Neural cell (in vitro differentiated cells): Measurements from ENCODE around the gene SMAGP. TPM values are rescaled to one million over a fixed set of nuclear protein-coding genes. Genes with fewer than 3 reads are reported as not detected.

Source experiments
- H2AFZ ChIP-seq: fragments of 200-600, 300-800 bp; sonication (generic), shearing (Covaris generic); 2 replicates; pipeline ENCODE4 v1.6.0; 2014; ENCODE audit warnings: low read depth, mild to moderate bottlenecking, antibody characterized with exemption, low read length, moderate library complexity
- H3F3A ChIP-seq: fragments of 200-600 bp; shearing (Covaris generic); 2 replicates; pipeline ENCODE4 v1.6.1; 2016; ENCODE audit warnings: mild to moderate bottlenecking, moderate library complexity, mixed read lengths, antibody characterized with exemption, low read length; ENCODE audit not compliant: insufficient read depth, poor library complexity, severe bottlenecking
- H3K27ac ChIP-seq: fragments of 200-600, 300-800 bp; sonication (generic), shearing (Covaris generic); 2 replicates; pipeline ENCODE4 v1.5.1; 2014; ENCODE audit warnings: mild to moderate bottlenecking, low read length, moderate library complexity
- H3K27me3 ChIP-seq: fragments of 300-800, 200-600 bp; sonication (generic), shearing (Covaris generic); 2 replicates; pipeline ENCODE4 v1.6.0; 2014; ENCODE audit warnings: mild to moderate bottlenecking, low read depth, low read length, moderate library complexity; ENCODE audit not compliant: insufficient read depth
- H3K36me3 ChIP-seq: fragments of 300-800, 200-600 bp; sonication (generic), shearing (Covaris generic); 2 replicates; pipeline ENCODE4 v1.5.1; 2014; ENCODE audit warnings: mild to moderate bottlenecking, antibody characterized with exemption, low read length, moderate library complexity; ENCODE audit not compliant: insufficient read depth
- H3K4me2 ChIP-seq: fragments of 300-800, 200-600 bp; sonication (generic), shearing (Covaris generic); 2 replicates; pipeline ENCODE4 v1.6.0; 2014; ENCODE audit warnings: mild to moderate bottlenecking, low read length
- H3K4me3 ChIP-seq: fragments of 300-800, 200-600 bp; sonication (generic), shearing (Covaris generic); 2 replicates; pipeline ENCODE4 v1.5.1; 2014; ENCODE audit warnings: mild to moderate bottlenecking, low read length, moderate library complexity
- H3K79me2 ChIP-seq: fragments of 200-600 bp; shearing (Covaris generic); replicated peaks from 2 replicates; pipeline ENCODE4 v1.6.0; 2014; ENCODE audit warnings: mild to moderate bottlenecking, low read length, moderate library complexity; ENCODE audit not compliant: insufficient read depth
- H3K9ac ChIP-seq: fragments of 300-800, 200-600 bp; sonication (generic), shearing (Covaris generic); 2 replicates; pipeline ENCODE4 v1.6.1; 2016; ENCODE audit warnings: mild to moderate bottlenecking, low read length, mixed read lengths
- H3K9me2 ChIP-seq: fragments of 200-600 bp; shearing (Covaris generic); 2 replicates; pipeline ENCODE4 v1.6.1; 2016; ENCODE audit warnings: mild to moderate bottlenecking, low read length, mixed read lengths; ENCODE audit not compliant: insufficient read depth
- H3K9me3 ChIP-seq: fragments of 200-600, 300-800 bp; sonication (generic), shearing (Covaris generic); 2 replicates; pipeline ENCODE4 v1.6.1; 2016; ENCODE audit warnings: mild to moderate bottlenecking, mixed run types, low read length, moderate library complexity, mixed read lengths
- H4K20me1 ChIP-seq: fragments of 200-600 bp; shearing (Covaris generic); 2 replicates; pipeline ENCODE4 v1.6.1; 2016; ENCODE audit warnings: mild to moderate bottlenecking, mixed run types; ENCODE audit not compliant: insufficient read depth
- CTCF ChIP-seq: fragments of 450-650 bp; IDR thresholded peaks from 2 replicates; pipeline ENCODE4 v1.5.1; 2014; ENCODE audit warnings: antibody characterized with exemption, mild to moderate bottlenecking, moderate library complexity; ENCODE audit not compliant: poor library complexity, severe bottlenecking
- EP300 ChIP-seq: fragments of 450-650 bp; conservative IDR thresholded peaks from 2 replicates; pipeline ENCODE4 v1.6.1; 2014; ENCODE audit warnings: antibody characterized with exemption, mild to moderate bottlenecking, moderate library complexity; ENCODE audit not compliant: poor library complexity, severe bottlenecking
- EZH2 ChIP-seq: fragments of 200-600, 300-800 bp; shearing (Covaris generic), sonication (generic); IDR thresholded peaks from 2 replicates; pipeline ENCODE4 v1.6.1; 2014; ENCODE audit warnings: antibody characterized with exemption, low read length, borderline replicate concordance, mild to moderate bottlenecking; ENCODE audit not compliant: insufficient read depth, poor library complexity, severe bottlenecking
- MXI1 ChIP-seq: fragments of 450-650 bp; conservative IDR thresholded peaks from 2 replicates; pipeline ENCODE4 v1.6.1; 2014; ENCODE audit warnings: antibody characterized with exemption, mild to moderate bottlenecking; ENCODE audit not compliant: poor library complexity, severe bottlenecking
- POLR2AphosphoS5 ChIP-seq: IDR thresholded peaks from 2 replicates; pipeline ENCODE4 v1.6.1; 2012
- RAD21 ChIP-seq: fragments of 450-650 bp; conservative IDR thresholded peaks from 2 replicates; pipeline ENCODE4 v1.6.1; 2014; ENCODE audit warnings: antibody characterized with exemption, mild to moderate bottlenecking, moderate library complexity
- REST ChIP-seq: IDR thresholded peaks from 2 replicates; pipeline ENCODE4 v1.6.1; 2012; ENCODE audit warnings: borderline replicate concordance
- SMC3 ChIP-seq: fragments of 450-650 bp; conservative IDR thresholded peaks from 2 replicates; pipeline ENCODE4 v1.6.1; 2014; ENCODE audit warnings: antibody characterized with exemption, mild to moderate bottlenecking, moderate library complexity; ENCODE audit not compliant: poor library complexity
- TAF1 ChIP-seq: IDR thresholded peaks from 2 replicates; pipeline ENCODE4 v1.6.1; 2012; ENCODE audit warnings: low read depth
- polyA plus RNA-seq: library from polyadenylated mRNA; depleted of rRNA; stranded (reverse); fragments of >200 nt; gene quantifications from 2 replicates; pipeline ENCODE4 v1.2.3, GENCODE V29; 2014

The SMAGP gene
- polyA plus RNA-seq, 1 donor from 2014 or later, result not detected

GRCh38 chr12:51269174-51270066 is 795 bp downstream of the SMAGP start:
- Histone ChIP-seq H2AFZ (no peak overlapping the region), H3K4me3 (peak overlapping the region; percentile 79), H3F3A (no peaks in the 10 kb centered on the region), H3K9me3 (no peaks in the 10 kb centered on the region), H3K79me2 (no peaks in the 10 kb centered on the region), H3K27ac (no peak overlapping the region), H3K9ac (no peak overlapping the region), H3K36me3 (no peaks in the 10 kb centered on the region), H4K20me1 (no peaks in the 10 kb centered on the region), H3K9me2 (no peaks in the 10 kb centered on the region), H3K4me2 (no peak overlapping the region), H3K27me3 (peaks cover 29% of the 10 kb centered on the region)
- TF ChIP-seq RAD21 (peak; percentile 58), MXI1 (peak; percentile 6), EZH2 (no peak), SMC3 (peak; percentile 65), CTCF (peak; percentile 68)

GRCh38 chr12:51265024-51265423 is 5.2 kb downstream of the SMAGP start:
- no peak overlapping the region for H2AFZ ChIP-seq
- H4K20me1 ChIP-seq, result no peaks in the 10 kb centered on the region
- H3K79me2 ChIP-seq, result no peaks in the 10 kb centered on the region
- H3K27ac ChIP-seq, result no peak overlapping the region
- no peak overlapping the region for H3K4me3 ChIP-seq
- no peaks in the 10 kb centered on the region for H3K9me2 ChIP-seq
- TF ChIP-seq REST (no peak), RAD21 (no peak), CTCF (no peak), EZH2 (no peak), TAF1 (no peak), EP300 (no peak), MXI1 (no peak), POLR2AphosphoS5 (no peak), SMC3 (no peak)
- no peak overlapping the region for H3K9ac ChIP-seq
- no peak overlapping the region for H3K4me2 ChIP-seq
- H3K9me3 ChIP-seq, result no peaks in the 10 kb centered on the region
- H3K27me3 ChIP-seq, result peaks cover 13% of the 10 kb centered on the region
- H3F3A ChIP-seq, result no peaks in the 10 kb centered on the region
- no peaks in the 10 kb centered on the region for H3K36me3 ChIP-seq
